A673 (cell line): ENCODE data around the gene P2RX1. TPM values are rescaled to one million over a fixed set of nuclear protein-coding genes. Genes with fewer than 3 reads are reported as not detected.

Source experiments
- BruUV-seq: library from RNA; stranded (reverse); fragments of 400-500 nt; replicated peaks from 2 replicates; lab custom pipeline; 2021; lab: Mats Ljungman, UMichigan
- CTCF ChIA-PET: fragments of 300-600 bp; sonication (Branson Sonifier 250); formaldehyde crosslinking; loops from one replicate; lab custom pipeline; 2022; ENCODE audit warnings: antibody characterized with exemption; lab: Charles Lee
- POLR2A ChIA-PET: fragments of 300-600 bp; sonication (Branson Sonifier 250); formaldehyde crosslinking; loops from one replicate; lab custom pipeline; 2022; ENCODE audit warnings: antibody characterized with exemption; ENCODE audit not compliant: low non-redundant PET; lab: Charles Lee
- DNase-seq: peaks from one replicate; pipeline ENCODE4 v3.0.0-alpha.2; 2015; ENCODE audit warnings: low spot score
- H3K27ac ChIP-seq: fragments of 200-600 bp; sonication (generic); 2 replicates; pipeline ENCODE4 v1.5.1; 2016; ENCODE audit warnings: mixed run types, low read depth, mild to moderate bottlenecking, mixed read lengths, antibody characterized with exemption, low read length; ENCODE audit not compliant: poor library complexity, severe bottlenecking
- H3K27me3 ChIP-seq: fragments of 200-600 bp; sonication (generic); replicated peaks from 2 replicates; pipeline ENCODE4 v1.6.1; 2017; ENCODE audit warnings: mixed run types, low read depth, mild to moderate bottlenecking, mixed read lengths, antibody characterized with exemption, low read length; ENCODE audit not compliant: insufficient read depth, poor library complexity
- H3K36me3 ChIP-seq: fragments of 200-600 bp; sonication (generic); 2 replicates; pipeline ENCODE4 v1.6.1; 2016; ENCODE audit warnings: mixed run types, mild to moderate bottlenecking, mixed read lengths, antibody characterized with exemption, low read length; ENCODE audit not compliant: insufficient read depth, poor library complexity, severe bottlenecking
- H3K4me1 ChIP-seq: fragments of 200-600 bp; sonication (generic); 2 replicates; pipeline ENCODE4 v1.6.1; 2017; ENCODE audit warnings: mixed run types, mild to moderate bottlenecking, mixed read lengths, antibody characterized with exemption, low read length; ENCODE audit not compliant: insufficient read depth, poor library complexity, severe bottlenecking
- H3K4me3 ChIP-seq: fragments of 200-600 bp; sonication (generic); 2 replicates; pipeline ENCODE4 v1.5.1; 2016; ENCODE audit warnings: low read depth, mixed run types, mild to moderate bottlenecking, mixed read lengths, low read length; ENCODE audit not compliant: poor library complexity, severe bottlenecking
- H3K9me3 ChIP-seq: fragments of 200-600 bp; sonication (generic); 2 replicates; pipeline ENCODE4 v1.6.1; 2016; ENCODE audit warnings: mixed run types, low read depth, mild to moderate bottlenecking, mixed read lengths, antibody characterized with exemption, low read length; ENCODE audit not compliant: poor library complexity, severe bottlenecking
- CTCF ChIP-seq: fragments of 300-800, 200-600 bp; sonication (generic); conservative IDR thresholded peaks from 2 replicates; pipeline ENCODE4 v1.5.1; 2017; ENCODE audit warnings: low read depth, mild to moderate bottlenecking, antibody characterized with exemption, low read length, moderate library complexity, mixed read lengths
- EZH2 ChIP-seq: fragments of 200-600 bp; sonication (generic); IDR thresholded peaks from 2 replicates; pipeline ENCODE4 v1.6.1; 2017; ENCODE audit warnings: borderline replicate concordance, low read depth, mild to moderate bottlenecking, mixed read lengths, antibody characterized with exemption, low read length; ENCODE audit not compliant: poor library complexity, severe bottlenecking
- intact Hi-C: fragments of 100-400 bp; cut with micrococcal nuclease; formaldehyde crosslinking; loops from one replicate; pipeline ENCODE4 v1.10.0; 2022; ENCODE audit not compliant: unreplicated experiment
- total RNA-seq: library from RNA; stranded (reverse); gene quantifications from 2 replicates; pipeline ENCODE4 v1.2.3, GENCODE V29; 2021

Gene P2RX1
- total RNA-seq, 1 experiment from 2014 or later = 0.24 TPM

GRCh38 chr17:3929764-3930163 lies 13.5 kb upstream of the P2RX1 start:
- no peak for TF ChIP-seq EZH2
- no peak for TF ChIP-seq CTCF
- no peaks in the 10 kb centered on the region for H3K27me3 ChIP-seq
- ChIA-PET POLR2A (no interaction called here), CTCF (no interaction called here)
- H3K9me3 ChIP-seq = no peaks in the 10 kb centered on the region
- no peaks in the 10 kb centered on the region for H3K36me3 ChIP-seq
- BruUV-seq = no TSS peak
- H3K27ac ChIP-seq = no peak overlapping the region
- no peak for DNase-seq
- intact Hi-C loops = no loop called here
- no peaks in the 10 kb centered on the region for H3K4me1 ChIP-seq
- H3K4me3 ChIP-seq = no peak overlapping the region

GRCh38 chr17:3929181-3929580 lies 12.9 kb upstream of the P2RX1 start:
- H3K4me3 ChIP-seq = no peak overlapping the region
- no peaks in the 10 kb centered on the region for H3K27me3 ChIP-seq
- H3K9me3 ChIP-seq = no peaks in the 10 kb centered on the region
- DNase-seq = no peak
- no peak for TF ChIP-seq EZH2
- no peak for TF ChIP-seq CTCF
- H3K36me3 ChIP-seq = no peaks in the 10 kb centered on the region
- H3K27ac ChIP-seq = no peak overlapping the region
- BruUV-seq = no TSS peak
- intact Hi-C loops = no loop called here
- no peaks in the 10 kb centered on the region for H3K4me1 ChIP-seq
- ChIA-PET CTCF (no interaction called here), POLR2A (no interaction called here)

GRCh38 chr17:3928406-3928805 lies 12.1 kb upstream of the P2RX1 start:
- no peaks in the 10 kb centered on the region for H3K4me1 ChIP-seq
- no TSS peak for BruUV-seq
- intact Hi-C loops = no loop called here
- POLR2A ChIA-PET = no interaction called here
- no peaks in the 10 kb centered on the region for H3K36me3 ChIP-seq
- DNase-seq = no peak
- CTCF ChIA-PET = interaction anchor here (1.1 kb wide), 1 partner anchor 14 kb away, joined by 3 read pairs; no protein-coding TSS in a partner anchor
- H3K9me3 ChIP-seq = no peaks in the 10 kb centered on the region
- no peak overlapping the region for H3K4me3 ChIP-seq
- H3K27me3 ChIP-seq = no peaks in the 10 kb centered on the region
- TF ChIP-seq CTCF (no peak), EZH2 (no peak)
- H3K27ac ChIP-seq = no peak overlapping the region
